Lower leg skin (tissue), 4 donors: ENCODE results near the gene TMPRSS11D. TPM values are rescaled to one million over a fixed set of nuclear protein-coding genes. Genes with fewer than 3 reads are reported as not detected.

Experiments used
- DNase-seq, 2 donors: peaks; one replicate each; pipeline ENCODE4 v3.0.0-alpha.2; 2019; ENCODE audit warnings: low spot score in 2 of 2
- H3K4me3 ChIP-seq: fragments of 200-600 bp; sonication (generic); 2 replicates; pipeline ENCODE4 v1.5.1; 2017; ENCODE audit warnings: mild to moderate bottlenecking, low read depth; ENCODE audit not compliant: poor library complexity, severe bottlenecking
- CTCF ChIP-seq, 3 donors: fragments of 450-650 bp; IDR thresholded peaks; one replicate each; pipeline ENCODE4 v1.5.1; 2016; ENCODE audit warnings: antibody characterized with exemption in 3 of 3, mild to moderate bottlenecking in 3 of 3, moderate library complexity in 2 of 3
- POLR2A ChIP-seq, 2 donors: fragments of 450-650 bp; IDR thresholded peaks; one replicate each; pipeline ENCODE4 v1.6.1; 2016 to 2017; ENCODE audit warnings: antibody characterized with exemption in 2 of 2, mild to moderate bottlenecking in 1 of 2, moderate library complexity in 1 of 2
- WGBS, 2 donors: methylation state at CpG; one replicate each; pipeline ENCODE4 v1.1.5; 2018; 5-methylcytosine and 5-hydroxymethylcytosine counted together
- intact Hi-C: fragments of 100-400 bp; cut with DNase I; formaldehyde crosslinking; loops from one replicate; pipeline ENCODE4 v1.15.0; 2023; ENCODE audit warnings: low total_unique reads
- total RNA-seq, 4 donors: library from RNA; depleted of rRNA; stranded (reverse); fragments of >200 nt; gene quantifications; one replicate each; pipeline ENCODE4 v1.1.0, GENCODE V29; 2016

TMPRSS11D gene
- total RNA-seq, 4 donors from 2014 or later: 0.13 to 0.30 TPM; not detected in 2

GRCh38 chr4:67899096-67899495 is 15.3 kb upstream of the TMPRSS11D start:
- DNase-seq: no peak
- H3K4me3 ChIP-seq: no peak overlapping the region
- TF ChIP-seq POLR2A (IDR thresholded peaks at IDR 0.05): no peak
- no peak for TF ChIP-seq CTCF (IDR thresholded peaks at IDR 0.05)
- intact Hi-C loops: no loop called here

DNA sequence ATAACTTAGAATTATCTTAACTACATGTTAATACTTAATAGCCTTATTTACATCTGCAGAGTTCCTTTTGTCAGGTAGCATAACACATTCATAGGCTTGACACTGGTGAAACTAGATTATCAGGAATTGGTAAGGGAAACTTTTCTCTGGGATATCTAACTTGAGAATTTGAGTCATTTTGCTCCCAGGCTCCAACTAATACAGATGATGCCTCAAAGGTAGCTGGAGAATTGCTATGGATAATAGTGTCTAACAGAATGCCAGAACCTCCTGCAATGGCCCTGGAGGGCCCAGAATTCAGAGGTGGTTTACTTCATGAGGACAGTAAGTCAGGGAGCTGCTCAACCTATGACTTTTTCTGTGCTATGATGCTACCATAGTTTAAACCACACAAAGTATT is 13.9 kb upstream of the TMPRSS11D start:
- H3K4me3 ChIP-seq: no peak overlapping the region
- TF ChIP-seq CTCF (IDR thresholded peaks at IDR 0.05): no peak
- TF ChIP-seq POLR2A (IDR thresholded peaks at IDR 0.05): no peak
- intact Hi-C loops: no loop called here
- no peak for DNase-seq

DNA sequence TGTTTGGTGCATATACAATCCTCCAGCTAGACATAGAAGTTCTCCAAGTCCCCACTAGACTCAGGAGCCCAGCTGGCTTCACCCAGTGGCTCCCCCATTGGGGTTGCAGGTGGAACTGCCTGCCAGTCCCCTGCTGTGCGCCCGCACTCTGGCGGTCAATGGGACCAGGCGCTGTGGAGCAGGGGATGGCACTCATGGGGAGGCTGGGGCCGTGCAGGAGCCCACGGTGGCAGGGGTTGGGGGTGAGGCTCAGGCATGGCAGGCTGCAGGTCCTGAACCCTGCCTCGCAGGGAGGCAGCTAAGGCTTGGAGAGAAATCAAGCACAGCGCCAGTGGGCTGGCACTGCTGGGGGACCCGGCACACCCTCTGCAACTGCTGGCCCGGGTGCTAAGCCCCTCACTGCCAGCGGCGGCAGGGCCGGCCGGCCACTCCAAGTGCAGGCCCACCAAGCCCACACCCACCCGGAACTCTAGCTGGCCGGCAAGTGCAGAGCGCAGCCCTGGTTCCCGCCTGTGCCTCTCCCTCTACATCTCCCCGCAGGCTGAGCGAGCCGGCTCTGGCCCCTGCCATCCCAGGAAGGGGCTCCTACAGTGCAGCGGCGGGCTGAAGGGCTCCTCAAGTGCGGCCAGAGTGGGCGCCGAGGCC is 12.7 kb upstream of the TMPRSS11D start:
- 92 to 96% methylated on average over 9 to 19 of the region's 26 CpGs for WGBS, 2 donors
- no peak for TF ChIP-seq POLR2A (IDR thresholded peaks at IDR 0.05)
- TF ChIP-seq CTCF (IDR thresholded peaks at IDR 0.05): no peak
- H3K4me3 ChIP-seq: no peak overlapping the region
- no peak for DNase-seq
- intact Hi-C loops: no loop called here

DNA sequence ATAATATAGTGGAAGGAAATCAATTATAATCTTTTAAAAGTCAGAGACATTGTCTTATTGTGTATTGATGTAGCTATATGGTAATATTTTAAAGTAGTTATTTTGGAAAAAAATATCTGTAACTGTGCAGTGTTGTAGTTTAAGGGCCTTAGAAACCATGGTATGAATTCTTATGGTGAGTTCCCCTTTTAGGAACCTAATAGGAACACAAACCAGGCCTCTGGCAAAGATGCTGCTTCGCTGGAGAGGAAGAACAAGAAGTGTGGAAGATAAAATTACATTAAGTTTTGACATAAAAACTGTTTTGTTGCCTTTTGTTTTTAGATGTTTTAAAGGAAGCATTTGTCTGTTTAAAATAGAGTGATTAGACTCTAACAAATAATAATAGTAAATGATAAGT is 10.9 kb upstream of the TMPRSS11D start:
- 74 to 86% methylated on average over 1 of the region's 1 CpG for WGBS, 2 donors
- no peak overlapping the region for H3K4me3 ChIP-seq
- intact Hi-C loops: no loop called here
- no peak for DNase-seq
- no peak for TF ChIP-seq CTCF (IDR thresholded peaks at IDR 0.05)
- TF ChIP-seq POLR2A (IDR thresholded peaks at IDR 0.05): no peak

DNA sequence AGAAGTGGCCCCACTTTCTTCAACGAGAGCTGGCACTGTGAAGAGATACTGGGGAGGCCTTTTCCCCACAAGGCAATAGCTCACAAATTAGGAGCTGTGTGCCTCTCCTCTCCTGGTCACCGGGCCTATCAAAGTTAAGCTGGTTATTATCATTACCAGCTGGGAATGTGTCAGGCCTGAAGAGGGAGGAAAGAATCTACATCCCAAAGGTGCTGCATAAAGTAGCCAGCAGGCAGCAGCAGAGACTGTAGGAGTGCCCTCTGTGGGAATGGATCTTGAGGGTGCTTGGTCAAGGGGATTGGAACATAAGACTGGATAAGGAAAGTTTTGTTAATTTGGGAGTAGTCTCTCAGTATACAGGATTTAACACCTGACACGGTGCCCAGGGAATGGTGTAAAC is 9.1 kb upstream of the TMPRSS11D start:
- intact Hi-C loops: no loop called here
- WGBS, 2 donors: 57 to 67% methylated on average over 3 of the region's 3 CpGs
- no peak for TF ChIP-seq POLR2A (IDR thresholded peaks at IDR 0.05)
- no peak for TF ChIP-seq CTCF (IDR thresholded peaks at IDR 0.05)
- DNase-seq: no peak
- H3K4me3 ChIP-seq: no peak overlapping the region

- WGBS, 2 donors: 71 to 85% methylated on average over 2 of the region's 2 CpGs
- no peak for DNase-seq
- intact Hi-C loops: no loop called here
- no peak overlapping the region for H3K4me3 ChIP-seq
- TF ChIP-seq CTCF (IDR thresholded peaks at IDR 0.05): no peak
- no peak for TF ChIP-seq POLR2A (IDR thresholded peaks at IDR 0.05)
These were observed 8.5 kb upstream of the TMPRSS11D start for GRCh38 chr4:67892253-67892652.
